ENCODE results near the gene PRND.

- TF ChIP-seq EZH2 (IDR thresholded peaks at IDR 0.05; ENCODE audit: low read depth) = no peak
- no peak for TF ChIP-seq CTCF (conservative IDR thresholded peaks at IDR 0.05)
Measured at GRCh38 chr20:4750381-4750780, 28.7 kb downstream of the PRND start.

Measured in PC-9 (cell line).